RWPE2 (cell line): Measurements from ENCODE around the gene WLS.

Experiments
- ATAC-seq: fragments of 200-7000 bp; cut with Tn5 transposase; 3 replicates; pipeline ENCODE4 v1.9.1; 2021; ENCODE audit warnings: low read depth
- DNase-seq: peaks from one replicate; pipeline ENCODE4 v3.0.0-alpha.2; 2020; ENCODE audit warnings: low spot score
- H3K27ac ChIP-seq: fragments of 450-650 bp; 2 replicates; pipeline ENCODE4 v1.5.1; 2017; ENCODE audit warnings: mild to moderate bottlenecking; ENCODE audit not compliant: poor library complexity, severe bottlenecking
- H3K27me3 ChIP-seq: fragments of 250-450 bp; sonication (Bioruptor Pico); 2 replicates; pipeline ENCODE4 v1.5.1; 2021; ENCODE audit warnings: mild to moderate bottlenecking, moderate library complexity; ENCODE audit not compliant: insufficient read depth, poor library complexity, severe bottlenecking
- H3K36me3 ChIP-seq: fragments of 250-450 bp; sonication (Bioruptor Pico); 2 replicates; pipeline ENCODE4 v1.5.1; 2020; ENCODE audit warnings: low read depth, mild to moderate bottlenecking, moderate library complexity
- H3K4me1 ChIP-seq: fragments of 250-450 bp; sonication (Bioruptor Pico); 2 replicates; pipeline ENCODE4 v1.5.1; 2021; ENCODE audit warnings: mild to moderate bottlenecking, moderate library complexity; ENCODE audit not compliant: insufficient read depth, poor library complexity, severe bottlenecking
- H3K4me3 ChIP-seq: fragments of 250-450 bp; sonication (Bioruptor Pico); 2 replicates; pipeline ENCODE4 v1.5.1; 2021; ENCODE audit warnings: mild to moderate bottlenecking, moderate library complexity; ENCODE audit not compliant: severe bottlenecking
- H3K9me3 ChIP-seq: fragments of 250-450 bp; sonication (Bioruptor Pico); 2 replicates; pipeline ENCODE4 v1.5.1; 2021; ENCODE audit warnings: mild to moderate bottlenecking, moderate library complexity; ENCODE audit not compliant: severe bottlenecking
- TF ChIP-seq, protein P1 (sequence below): fragments of 450-650 bp; IDR thresholded peaks from one replicate; pipeline ENCODE4 v1.5.1; 2017; ENCODE audit warnings: mild to moderate bottlenecking, moderate library complexity; ENCODE audit not compliant: poor library complexity, severe bottlenecking

WLS gene

DNA sequence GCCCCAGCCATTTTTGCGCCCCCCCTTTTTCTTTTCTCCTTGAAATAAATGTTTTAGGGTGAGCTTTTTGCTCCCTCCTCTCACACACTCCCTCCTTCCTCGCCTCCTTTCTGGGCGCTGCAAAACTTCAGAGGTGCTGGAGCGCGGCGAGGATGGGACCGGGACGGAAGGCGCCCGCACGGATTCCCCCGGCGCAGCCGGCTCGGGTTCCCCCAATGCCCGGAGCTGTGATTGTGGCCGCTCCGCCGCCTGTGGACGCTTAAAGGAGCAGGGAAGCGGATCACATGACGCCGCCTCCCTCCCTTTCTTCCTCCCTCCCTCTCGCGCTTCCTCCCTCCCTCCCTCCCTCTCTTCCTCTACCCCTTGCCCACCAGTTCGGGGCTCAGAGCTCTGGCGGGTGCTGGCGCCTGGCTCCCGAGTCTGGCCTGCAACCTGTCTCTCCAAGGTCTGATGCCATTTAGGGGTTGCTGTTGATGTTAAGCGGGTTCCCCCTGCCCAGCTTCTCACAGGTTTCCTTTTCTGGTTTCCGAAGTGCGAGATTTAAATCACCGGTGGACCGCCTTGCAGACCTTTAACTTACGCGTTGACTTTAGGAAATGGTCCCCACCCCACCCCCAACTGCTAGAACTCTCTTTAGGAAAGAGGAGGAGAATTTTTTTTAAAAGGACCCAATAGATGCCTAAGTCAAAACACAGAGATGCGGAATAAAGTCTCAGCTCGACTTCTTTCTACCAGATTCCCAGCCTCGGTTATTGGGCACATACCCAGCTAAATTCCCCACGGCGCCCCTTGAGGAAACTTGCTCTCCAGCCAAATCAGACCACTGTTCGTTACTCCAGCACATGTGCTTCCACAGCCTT, at the start of gene WLS:
TSS of gene WLS (minus strand) at position 235 of the 860 bp plus-strand sequence. CDS start at position 11, 224 bp downstream.
- Histone ChIP-seq H3K4me3 (peak within 1 kb of the TSS; percentile 59), H3K27me3 (no peaks in the 10 kb centered on the region), H3K4me1 (peaks cover 22% of the 10 kb centered on the region), H3K27ac (peak within 1 kb of the TSS; percentile 72), H3K9me3 (no peaks in the 10 kb centered on the region), H3K36me3 (0 out of 2 replicates have a peak, but pooled peaks cover 4% of the 10 kb centered on the region)
- peak; percentile 73 for DNase-seq
- ATAC-seq, result peak; percentile 69
- TF ChIP-seq, protein P1, sequence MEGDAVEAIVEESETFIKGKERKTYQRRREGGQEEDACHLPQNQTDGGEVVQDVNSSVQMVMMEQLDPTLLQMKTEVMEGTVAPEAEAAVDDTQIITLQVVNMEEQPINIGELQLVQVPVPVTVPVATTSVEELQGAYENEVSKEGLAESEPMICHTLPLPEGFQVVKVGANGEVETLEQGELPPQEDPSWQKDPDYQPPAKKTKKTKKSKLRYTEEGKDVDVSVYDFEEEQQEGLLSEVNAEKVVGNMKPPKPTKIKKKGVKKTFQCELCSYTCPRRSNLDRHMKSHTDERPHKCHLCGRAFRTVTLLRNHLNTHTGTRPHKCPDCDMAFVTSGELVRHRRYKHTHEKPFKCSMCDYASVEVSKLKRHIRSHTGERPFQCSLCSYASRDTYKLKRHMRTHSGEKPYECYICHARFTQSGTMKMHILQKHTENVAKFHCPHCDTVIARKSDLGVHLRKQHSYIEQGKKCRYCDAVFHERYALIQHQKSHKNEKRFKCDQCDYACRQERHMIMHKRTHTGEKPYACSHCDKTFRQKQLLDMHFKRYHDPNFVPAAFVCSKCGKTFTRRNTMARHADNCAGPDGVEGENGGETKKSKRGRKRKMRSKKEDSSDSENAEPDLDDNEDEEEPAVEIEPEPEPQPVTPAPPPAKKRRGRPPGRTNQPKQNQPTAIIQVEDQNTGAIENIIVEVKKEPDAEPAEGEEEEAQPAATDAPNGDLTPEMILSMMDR, result no peak

DNA sequence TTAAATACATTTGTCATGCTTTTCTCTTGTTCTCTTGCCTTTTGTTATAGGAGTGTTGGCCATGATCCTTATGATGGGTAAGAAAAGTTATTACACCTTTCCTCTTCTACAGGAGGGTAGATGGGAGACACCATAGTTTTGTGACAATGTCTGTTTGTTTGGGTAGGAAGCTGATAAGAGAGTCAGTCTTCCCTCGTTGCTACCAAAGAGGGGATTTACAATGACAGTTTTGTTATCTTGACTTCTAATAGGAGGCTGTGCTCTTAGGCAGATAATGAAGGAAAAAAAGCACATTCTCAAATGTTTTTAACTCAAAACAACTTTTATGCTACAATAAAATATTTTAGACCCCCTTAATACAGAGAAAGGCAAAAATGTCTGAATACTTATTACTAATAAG, 48.0 kb upstream of the WLS start:
- Histone ChIP-seq H3K9me3 (no peaks in the 10 kb centered on the region), H3K4me1 (no peaks in the 10 kb centered on the region), H3K27ac (no peak overlapping the region), H3K4me3 (no peak overlapping the region), H3K27me3 (no peaks in the 10 kb centered on the region), H3K36me3 (no peaks in the 10 kb centered on the region)
- DNase-seq (no peak), ATAC-seq (no peak)
- TF ChIP-seq, protein P1, result no peak

DNA sequence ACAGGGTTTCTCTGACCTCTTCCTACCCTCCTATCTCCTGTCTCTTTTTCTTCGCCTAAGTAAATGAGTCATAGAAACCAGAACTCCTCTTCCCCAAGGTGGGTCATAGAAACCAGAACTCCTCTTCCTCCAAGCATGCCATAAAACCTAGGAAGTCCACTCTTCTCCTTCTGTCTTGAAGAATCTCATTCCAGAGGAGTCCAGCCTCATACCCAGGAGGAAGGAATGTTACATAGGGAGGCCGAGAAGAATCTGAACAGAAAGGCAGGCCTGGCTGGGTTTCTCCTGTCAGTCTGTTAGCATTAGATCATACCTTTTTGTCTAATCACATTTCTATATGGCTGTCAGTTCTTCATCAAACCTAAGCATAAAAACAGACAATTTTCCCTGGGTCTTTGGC, 47.5 kb upstream of the WLS start:
- Histone ChIP-seq H3K9me3 (no peaks in the 10 kb centered on the region), H3K27ac (no peak overlapping the region), H3K4me1 (no peaks in the 10 kb centered on the region), H3K4me3 (no peak overlapping the region), H3K27me3 (no peaks in the 10 kb centered on the region), H3K36me3 (no peaks in the 10 kb centered on the region)
- DNase-seq, result no peak
- TF ChIP-seq, protein P1, result no peak
- ATAC-seq, result no peak

- Histone ChIP-seq H3K36me3 (no peaks in the 10 kb centered on the region), H3K4me3 (no peak overlapping the region), H3K9me3 (no peaks in the 10 kb centered on the region), H3K4me1 (no peaks in the 10 kb centered on the region), H3K27ac (no peak overlapping the region), H3K27me3 (no peaks in the 10 kb centered on the region)
- no peak for ATAC-seq
- no peak for DNase-seq
- TF ChIP-seq, protein P1, result no peak
These were observed 45.9 kb upstream of the WLS start for GRCh38 chr1:68278221-68278620.

- H3K9me3 ChIP-seq, result no peaks in the 10 kb centered on the region
- DNase-seq (no peak), ATAC-seq (no peak)
- no peak overlapping the region for H3K27ac ChIP-seq
- H3K27me3 ChIP-seq, result no peaks in the 10 kb centered on the region
- H3K4me3 ChIP-seq, result no peak overlapping the region
- TF ChIP-seq, protein P1, result no peak
- no peaks in the 10 kb centered on the region for H3K4me1 ChIP-seq
- no peaks in the 10 kb centered on the region for H3K36me3 ChIP-seq
These were observed 44.1 kb upstream of the WLS start for GRCh38 chr1:68276448-68276847.
